Gastrocnemius medialis (tissue), 4 donors: ENCODE results near the gene SHISAL2B. TPM values are rescaled to one million over a fixed set of nuclear protein-coding genes. Genes with fewer than 3 reads are reported as not detected.

Source experiments
- ATAC-seq, 2 donors: fragments of 150-250 bp; one replicate each; pipeline ENCODE4 v1.9.1; 2016
- DNase-seq, 2 donors: peaks; one replicate each; pipeline ENCODE4 v3.0.0-alpha.2; 2019
- H3K27ac ChIP-seq, 4 donors: fragments of 200-600 bp; sonication (generic); 1 replicate in 1 of 4; 2 replicates in 3 of 4; pipeline ENCODE4 v1.5.1; 2016 to 2018; ENCODE audit warnings: mild to moderate bottlenecking in 2 of 4, moderate library complexity in 1 of 4
- H3K27me3 ChIP-seq, 3 donors: fragments of 200-600 bp; sonication (generic) in 2 of 3; 1 replicate in 1 of 3; 2 replicates in 2 of 3; pipeline versions ENCODE4 v1.5.1 to v1.6.0; 2016 to 2019; ENCODE audit warnings: mild to moderate bottlenecking in 1 of 3, moderate library complexity in 1 of 3
- H3K36me3 ChIP-seq, 2 donors: fragments of 200-600 bp; sonication (generic) in 1 of 2; one replicate each; pipeline ENCODE4 v1.5.1; 2017 to 2018
- H3K4me1 ChIP-seq, 2 donors: fragments of 200-600 bp; sonication (generic) in 1 of 2; one replicate each; pipeline ENCODE4 v1.5.1; 2016 to 2017; ENCODE audit warnings: mild to moderate bottlenecking in 2 of 2
- H3K4me3 ChIP-seq, 4 donors: fragments of 200-600 bp; sonication (generic) in 3 of 4; 1 replicate in 1 of 4; 2 replicates in 3 of 4; pipeline ENCODE4 v1.5.1; 2016 to 2019; ENCODE audit warnings: mild to moderate bottlenecking in 2 of 4
- H3K9me3 ChIP-seq, 3 donors: fragments of 200-600 bp; sonication (generic) in 2 of 3; 1 replicate in 1 of 3; 2 replicates in 2 of 3; pipeline ENCODE4 v1.5.1; 2016 to 2019
- POLR2A ChIP-seq, 2 donors: fragments of 450-650 bp; IDR thresholded peaks; one replicate each; pipeline ENCODE4 v1.6.1; 2017; ENCODE audit warnings: antibody characterized with exemption in 2 of 2, mild to moderate bottlenecking in 2 of 2, moderate library complexity in 2 of 2
- in situ Hi-C, 4 donors: fragments of 200-750 bp; cut with MboI; loops; one replicate each; pipeline versions ENCODE4 v1.15.0 to v1.8.0; 2017; ENCODE audit warnings: low sequenced_read_pairs in 4 of 4
- intact Hi-C: fragments of 100-400 bp; cut with DNase I; formaldehyde crosslinking; loops from one replicate; pipeline ENCODE4 v1.15.1; 2023; ENCODE audit warnings: low total_unique reads
- total RNA-seq, 4 donors: library from RNA; depleted of rRNA; stranded (reverse); fragments of >200 nt; gene quantifications; one replicate each; pipeline versions ENCODE4 v1.1.0 to v1.2.3, GENCODE V29; 2016
- TF ChIP-seq, protein P1 (sequence below), 5 experiments: fragments of 450-650 bp in 3 of 5; fragments of 200-600 bp in 2 of 5; sonication (generic) in 2 of 5; IDR thresholded peaks in 4 of 5; conservative IDR thresholded peaks in 1 of 5; 1 replicate in 4 of 5; 2 replicates in 1 of 5; pipeline ENCODE4 v1.5.1; 2016 to 2019; ENCODE audit warnings: antibody characterized with exemption in 5 of 5, mild to moderate bottlenecking in 3 of 5, moderate library complexity in 3 of 5

SHISAL2B gene
- total RNA-seq, 4 donors from 2014 or later, result not detected

GRCh38 chr5:64665243-64665642, 25.1 kb upstream of the SHISAL2B start:
- TF ChIP-seq POLR2A (IDR thresholded peaks at IDR 0.05), result no peak
- TF ChIP-seq, protein P1, sequence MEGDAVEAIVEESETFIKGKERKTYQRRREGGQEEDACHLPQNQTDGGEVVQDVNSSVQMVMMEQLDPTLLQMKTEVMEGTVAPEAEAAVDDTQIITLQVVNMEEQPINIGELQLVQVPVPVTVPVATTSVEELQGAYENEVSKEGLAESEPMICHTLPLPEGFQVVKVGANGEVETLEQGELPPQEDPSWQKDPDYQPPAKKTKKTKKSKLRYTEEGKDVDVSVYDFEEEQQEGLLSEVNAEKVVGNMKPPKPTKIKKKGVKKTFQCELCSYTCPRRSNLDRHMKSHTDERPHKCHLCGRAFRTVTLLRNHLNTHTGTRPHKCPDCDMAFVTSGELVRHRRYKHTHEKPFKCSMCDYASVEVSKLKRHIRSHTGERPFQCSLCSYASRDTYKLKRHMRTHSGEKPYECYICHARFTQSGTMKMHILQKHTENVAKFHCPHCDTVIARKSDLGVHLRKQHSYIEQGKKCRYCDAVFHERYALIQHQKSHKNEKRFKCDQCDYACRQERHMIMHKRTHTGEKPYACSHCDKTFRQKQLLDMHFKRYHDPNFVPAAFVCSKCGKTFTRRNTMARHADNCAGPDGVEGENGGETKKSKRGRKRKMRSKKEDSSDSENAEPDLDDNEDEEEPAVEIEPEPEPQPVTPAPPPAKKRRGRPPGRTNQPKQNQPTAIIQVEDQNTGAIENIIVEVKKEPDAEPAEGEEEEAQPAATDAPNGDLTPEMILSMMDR (IDR thresholded peaks at IDR 0.05 in 4 of 5, conservative IDR thresholded peaks at IDR 0.05 in 1 of 5), result no peak
- DNase-seq (no peak), ATAC-seq (no peak)
- intact Hi-C loops, result no loop called here
- H3K4me3 ChIP-seq, result no peak overlapping the region
- H3K4me1 ChIP-seq, result no peaks in the 10 kb centered on the region
- in situ Hi-C loops, result no loop called here
- H3K27ac ChIP-seq, result no peak overlapping the region
- H3K36me3 ChIP-seq, result no peaks in the 10 kb centered on the region
- H3K9me3 ChIP-seq, result no peaks in the 10 kb centered on the region
- no peaks in the 10 kb centered on the region for H3K27me3 ChIP-seq

DNA sequence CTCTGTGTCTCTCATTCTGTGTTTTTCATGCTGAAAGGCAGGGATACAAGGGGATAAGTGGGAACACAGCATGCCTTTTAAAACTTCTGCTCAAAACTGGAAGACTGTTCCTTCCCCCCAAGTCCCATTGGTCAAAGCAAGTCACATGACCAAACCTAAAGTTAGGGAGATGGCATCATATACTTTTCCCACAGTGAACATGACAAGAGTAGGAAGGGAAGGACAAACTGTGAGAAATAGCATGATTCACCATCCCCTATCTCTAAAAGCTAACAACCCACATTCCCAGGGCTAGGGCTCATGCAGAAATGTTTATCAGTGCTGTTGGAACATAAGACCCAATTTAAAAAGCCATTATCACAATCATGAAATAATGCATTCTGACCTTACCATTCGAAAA, 24.2 kb upstream of the SHISAL2B start:
- Histone ChIP-seq H3K4me3 (no peak overlapping the region), H3K36me3 (no peaks in the 10 kb centered on the region), H3K4me1 (no peaks in the 10 kb centered on the region), H3K27me3 (no peaks in the 10 kb centered on the region), H3K9me3 (no peaks in the 10 kb centered on the region), H3K27ac (no peak overlapping the region)
- DNase-seq (no peak), ATAC-seq (no peak)
- TF ChIP-seq, protein P1 (IDR thresholded peaks at IDR 0.05 in 4 of 5, conservative IDR thresholded peaks at IDR 0.05 in 1 of 5), result no peak
- TF ChIP-seq POLR2A (IDR thresholded peaks at IDR 0.05), result no peak
- intact Hi-C loops (no loop called here), in situ Hi-C loops (no loop called here)

DNA sequence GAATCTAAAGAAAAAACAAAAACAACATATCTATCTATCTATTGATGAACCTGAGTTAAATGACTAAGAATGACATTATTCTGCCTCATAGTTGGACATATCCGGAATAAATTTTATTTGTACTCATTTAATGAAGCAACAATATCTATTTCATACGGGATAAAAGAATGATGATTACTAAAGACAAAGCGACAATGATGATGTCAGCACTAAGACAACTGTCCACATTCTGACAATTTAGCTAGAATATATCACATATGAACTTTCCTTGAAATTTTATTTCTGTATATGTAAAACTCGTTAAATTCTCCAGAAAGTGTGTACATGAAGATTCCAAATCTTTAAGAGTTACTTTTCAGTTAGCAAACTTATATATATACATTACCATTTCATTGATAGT, 23.2 kb upstream of the SHISAL2B start:
- no peak for TF ChIP-seq POLR2A (IDR thresholded peaks at IDR 0.05)
- TF ChIP-seq, protein P1 (IDR thresholded peaks at IDR 0.05 in 4 of 5, conservative IDR thresholded peaks at IDR 0.05 in 1 of 5), result no peak
- intact Hi-C loops, result no loop called here
- no peak for ATAC-seq
- DNase-seq, result no peak
- in situ Hi-C loops, result no loop called here
- no peaks in the 10 kb centered on the region for H3K4me1 ChIP-seq
- H3K36me3 ChIP-seq, result no peaks in the 10 kb centered on the region
- H3K27me3 ChIP-seq, result no peaks in the 10 kb centered on the region
- H3K9me3 ChIP-seq, result no peaks in the 10 kb centered on the region
- no peak overlapping the region for H3K4me3 ChIP-seq
- H3K27ac ChIP-seq, result no peak overlapping the region

DNA sequence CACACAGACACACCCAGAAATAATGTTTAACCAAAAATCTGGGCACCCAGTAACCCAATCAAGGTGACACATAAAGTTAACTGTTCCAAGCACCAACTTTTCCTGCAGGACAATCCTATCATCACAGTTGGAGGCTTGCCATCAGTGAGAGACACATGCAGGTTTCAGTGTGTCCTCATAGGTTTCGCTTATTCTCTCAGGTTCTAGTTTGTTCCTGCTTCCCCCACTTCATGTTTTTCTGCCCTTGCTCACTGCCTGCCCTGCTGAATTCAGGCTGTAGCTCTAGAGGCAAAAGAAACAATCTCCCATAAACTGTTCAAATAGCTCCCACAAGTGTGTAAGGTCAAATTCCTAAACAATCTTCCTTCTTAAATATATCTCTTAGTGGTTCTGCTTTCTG, 20.0 kb upstream of the SHISAL2B start:
- H3K27me3 ChIP-seq, result no peaks in the 10 kb centered on the region
- no peak overlapping the region for H3K27ac ChIP-seq
- ATAC-seq, result no peak
- DNase-seq, result no peak
- H3K4me3 ChIP-seq, result no peak overlapping the region
- H3K36me3 ChIP-seq, result no peaks in the 10 kb centered on the region
- H3K9me3 ChIP-seq, result no peaks in the 10 kb centered on the region
- H3K4me1 ChIP-seq, result no peaks in the 10 kb centered on the region
- TF ChIP-seq, protein P1 (IDR thresholded peaks at IDR 0.05 in 4 of 5, conservative IDR thresholded peaks at IDR 0.05 in 1 of 5), result no peak
- no peak for TF ChIP-seq POLR2A (IDR thresholded peaks at IDR 0.05)
- in situ Hi-C loops, result no loop called here
- intact Hi-C loops, result no loop called here

- no peaks in the 10 kb centered on the region for H3K9me3 ChIP-seq
- no peaks in the 10 kb centered on the region for H3K36me3 ChIP-seq
- in situ Hi-C loops (no loop called here), intact Hi-C loops (no loop called here)
- no peak overlapping the region for H3K27ac ChIP-seq
- H3K4me1 ChIP-seq, result no peaks in the 10 kb centered on the region
- DNase-seq (no peak), ATAC-seq (no peak)
- H3K4me3 ChIP-seq, result no peak overlapping the region
- no peak for TF ChIP-seq POLR2A (IDR thresholded peaks at IDR 0.05)
- no peaks in the 10 kb centered on the region for H3K27me3 ChIP-seq
Observed at GRCh38 chr5:64671678-64672077, 18.6 kb upstream of the SHISAL2B start.
